ENCODE data around the gene LRRC8D. TPM values are rescaled to one million over a fixed set of nuclear protein-coding genes. Genes with fewer than 3 reads are reported as not detected.
A peak's percentile ranks its signal among the peaks of the same experiment; 100 is the strongest.
"Not testable (repeated sequence)": the region's sequence is repeated elsewhere in the genome, so short reads cannot be mapped to it uniquely, and the experiment has no call there.

LRRC8D gene
- 34.4 and 39.4 TPM in 2 replicates for total RNA-seq (2022)
- Bru-seq, nascent RNA = percentile 87 among the genes with signal in this experiment
- percentile 98 among the genes with signal in this experiment for BruChase-seq, experiment 1, labeled RNA remaining after a 2-hour chase
- percentile 96 among the genes with signal in this experiment for BruChase-seq, experiment 2, labeled RNA remaining after a 6-hour chase
- long read RNA-seq, transcript LRRC8D-201 (3 exons, 3,950 nt) = major isoform, 13 of 32 reads
- long read RNA-seq, partial matches to known transcripts = 7 of 32 reads
- long read RNA-seq, other reads (novel, unspliced or antisense) = 6 of 32 reads

DNA sequence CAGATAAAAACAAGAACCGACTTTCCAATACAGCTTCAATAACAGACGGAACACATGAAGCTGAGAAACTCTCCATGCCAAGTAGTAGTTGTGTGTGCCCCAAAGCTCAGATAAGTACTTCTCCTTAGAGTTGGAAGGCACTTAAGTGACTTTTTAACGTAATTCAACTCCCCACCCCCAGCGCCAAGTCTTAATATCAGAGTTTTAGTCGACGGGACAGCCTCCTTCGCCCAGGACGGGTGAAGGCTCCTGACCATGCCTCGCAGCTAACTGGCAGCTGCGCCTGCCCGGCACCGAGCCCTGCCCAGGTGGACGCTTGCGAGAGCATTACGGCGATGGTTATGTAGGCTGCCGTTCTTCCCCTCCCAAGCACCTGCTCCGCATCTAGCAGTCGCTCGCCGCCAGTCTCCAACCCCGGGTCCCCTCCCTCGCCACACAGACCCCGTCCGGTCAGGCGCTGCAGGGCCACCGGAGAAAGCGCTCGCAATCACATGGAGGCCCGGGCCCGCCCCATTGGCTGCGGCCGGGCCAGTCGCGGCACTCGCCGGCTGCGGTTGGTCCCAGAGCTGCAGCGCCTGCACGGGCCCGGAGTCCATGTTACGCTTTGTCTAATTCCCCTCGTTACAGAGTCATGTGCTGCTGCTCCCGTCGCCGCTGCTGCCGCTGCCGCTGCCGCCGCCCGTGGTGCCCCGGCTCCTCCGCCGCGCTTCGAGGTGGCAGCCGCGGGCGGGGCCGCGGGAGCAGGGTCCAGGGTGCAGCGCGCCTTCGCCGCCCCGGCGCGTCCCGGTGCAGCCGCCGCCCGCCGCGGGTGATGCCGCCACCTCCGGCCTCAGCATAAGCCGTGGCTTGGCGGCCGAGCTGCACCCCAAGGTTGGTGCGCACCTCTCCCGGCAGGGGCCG is at the start of gene LRRC8D:
LRRC8D (plus strand) TSS at position 611 of the 900 bp plus-strand sequence. CDS start 112,037 bp downstream, outside the sequence.
- Mint-ChIP-seq H3K27ac (ENCODE audit: unreplicated experiment) (peak within 1 kb of the TSS; percentile 90), H3K27me3 (ENCODE audit: insufficient read depth, unreplicated experiment) (no peaks in the 10 kb centered on the region), H3K36me3 (ENCODE audit: insufficient read depth, unreplicated experiment) (no peaks in the 10 kb centered on the region), H3K4me1 (ENCODE audit: low read depth, unreplicated experiment) (peaks cover 22% of the 10 kb centered on the region), H3K4me3 (ENCODE audit: unreplicated experiment) (peak within 1 kb of the TSS; percentile 92), H3K9me3 (ENCODE audit: unreplicated experiment) (no peaks in the 10 kb centered on the region)
- peak; percentile 83 to 87 for DNase-seq
- intact Hi-C loops (cut with micrococcal nuclease; ENCODE audit: unreplicated experiment) = loop anchor here (1.0 kb wide), 2 partner anchors 12 to 167 kb away; no protein-coding TSS in a partner anchor
- no peaks in the 10 kb centered on the region for H3K27me3 ChIP-seq (replicated peaks; ENCODE audit: control insufficient read depth, insufficient read depth, low read length)
- POLR2A ChIA-PET = interaction anchor here (0.5 to 2.4 kb wide), 3 partner anchors 12 to 121 kb away, joined by 3 to 20 read pairs (median 3); no protein-coding TSS in a partner anchor
- TF ChIP-seq, protein P1, sequence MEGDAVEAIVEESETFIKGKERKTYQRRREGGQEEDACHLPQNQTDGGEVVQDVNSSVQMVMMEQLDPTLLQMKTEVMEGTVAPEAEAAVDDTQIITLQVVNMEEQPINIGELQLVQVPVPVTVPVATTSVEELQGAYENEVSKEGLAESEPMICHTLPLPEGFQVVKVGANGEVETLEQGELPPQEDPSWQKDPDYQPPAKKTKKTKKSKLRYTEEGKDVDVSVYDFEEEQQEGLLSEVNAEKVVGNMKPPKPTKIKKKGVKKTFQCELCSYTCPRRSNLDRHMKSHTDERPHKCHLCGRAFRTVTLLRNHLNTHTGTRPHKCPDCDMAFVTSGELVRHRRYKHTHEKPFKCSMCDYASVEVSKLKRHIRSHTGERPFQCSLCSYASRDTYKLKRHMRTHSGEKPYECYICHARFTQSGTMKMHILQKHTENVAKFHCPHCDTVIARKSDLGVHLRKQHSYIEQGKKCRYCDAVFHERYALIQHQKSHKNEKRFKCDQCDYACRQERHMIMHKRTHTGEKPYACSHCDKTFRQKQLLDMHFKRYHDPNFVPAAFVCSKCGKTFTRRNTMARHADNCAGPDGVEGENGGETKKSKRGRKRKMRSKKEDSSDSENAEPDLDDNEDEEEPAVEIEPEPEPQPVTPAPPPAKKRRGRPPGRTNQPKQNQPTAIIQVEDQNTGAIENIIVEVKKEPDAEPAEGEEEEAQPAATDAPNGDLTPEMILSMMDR (IDR thresholded peaks at IDR 0.05; ENCODE audit: insufficient read depth in 1 of 2, low read depth in 1 of 2, low read length in 1 of 2, severe bottlenecking in 1 of 2, unreplicated experiment in 1 of 2) = no peak
- H3K9me3 ChIP-seq = no peaks in the 10 kb centered on the region
- H3K4me3 ChIP-seq (ENCODE audit: low read depth, low read length) = peak within 1 kb of the TSS; percentile 82
- H3K36me3 ChIP-seq (ENCODE audit: control insufficient read depth, insufficient read depth, low read length) = no peaks in the 10 kb centered on the region
- CTCF ChIA-PET = interaction anchor here (1.7 kb wide), 1 partner anchor 12 kb away, joined by 7 read pairs; no protein-coding TSS in a partner anchor
- H3K4me1 ChIP-seq = peaks cover 14% of the 10 kb centered on the region
- TSS peak; percentile 72 for BruUV-seq (replicated peaks)

- Histone ChIP-seq H3K27me3 (replicated peaks; ENCODE audit: control insufficient read depth, insufficient read depth, low read length) (no peaks in the 10 kb centered on the region), H3K4me3 (ENCODE audit: low read depth, low read length) (no peak overlapping the region), H3K9me3 (no peaks in the 10 kb centered on the region), H3K36me3 (ENCODE audit: control insufficient read depth, insufficient read depth, low read length) (no peaks in the 10 kb centered on the region), H3K4me1 (no peaks in the 10 kb centered on the region)
- no peak overlapping the region for H3K27ac Mint-ChIP-seq (ENCODE audit: unreplicated experiment)
- BruUV-seq (replicated peaks) = no TSS peak
- no peak overlapping the region for H3K4me3 Mint-ChIP-seq (ENCODE audit: unreplicated experiment)
- no peaks in the 10 kb centered on the region for H3K9me3 Mint-ChIP-seq (ENCODE audit: unreplicated experiment)
- no peaks in the 10 kb centered on the region for H3K4me1 Mint-ChIP-seq (ENCODE audit: low read depth, unreplicated experiment)
- CTCF ChIA-PET = interaction anchor here (0.8 kb wide), 1 partner anchor 289 kb away, joined by 3 read pairs; no protein-coding TSS in a partner anchor
- no peaks in the 10 kb centered on the region for H3K36me3 Mint-ChIP-seq (ENCODE audit: insufficient read depth, unreplicated experiment)
- TF ChIP-seq, protein P1 (IDR thresholded peaks at IDR 0.05; ENCODE audit: insufficient read depth in 1 of 2, low read depth in 1 of 2, low read length in 1 of 2, severe bottlenecking in 1 of 2, unreplicated experiment in 1 of 2) = no peak
- no peak for DNase-seq
- POLR2A ChIA-PET = no interaction called here
- intact Hi-C loops (cut with micrococcal nuclease; ENCODE audit: unreplicated experiment) = no loop called here
- no peaks in the 10 kb centered on the region for H3K27me3 Mint-ChIP-seq (ENCODE audit: insufficient read depth, unreplicated experiment)
Measured at GRCh38 chr1:89771991-89772560, 48.8 kb upstream of the LRRC8D start.

DNA sequence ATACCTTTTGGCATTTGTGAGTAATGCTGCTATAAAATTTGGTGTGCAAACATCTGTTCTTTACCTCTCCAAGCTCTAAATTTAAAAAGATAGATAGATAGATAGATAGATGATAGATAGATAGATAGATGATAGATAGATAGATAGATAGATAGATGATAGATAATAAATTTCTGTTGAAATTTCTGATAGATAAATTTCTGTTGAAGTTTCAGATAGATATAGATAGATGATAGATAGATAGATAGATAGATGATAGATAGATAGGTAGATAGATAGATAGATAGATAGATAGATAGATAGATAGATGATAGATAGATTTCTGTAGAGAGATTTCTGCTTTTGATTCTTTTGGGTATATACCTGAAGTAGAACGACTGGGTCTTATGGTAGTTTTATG is 44.7 kb upstream of the LRRC8D start:
- CTCF ChIA-PET; BruUV-seq (replicated peaks): not testable (repeated sequence)

GRCh38 chr1:89777271-89777670 is 43.6 kb upstream of the LRRC8D start:
- H3K27me3 Mint-ChIP-seq (ENCODE audit: insufficient read depth, unreplicated experiment); H3K36me3 Mint-ChIP-seq (ENCODE audit: insufficient read depth, unreplicated experiment); H3K9me3 ChIP-seq; H3K4me1 ChIP-seq; POLR2A ChIA-PET; H3K4me3 ChIP-seq (ENCODE audit: low read depth, low read length); H3K36me3 ChIP-seq (ENCODE audit: control insufficient read depth, insufficient read depth, low read length); DNase-seq; H3K27me3 ChIP-seq (replicated peaks; ENCODE audit: control insufficient read depth, insufficient read depth, low read length); H3K4me3 Mint-ChIP-seq (ENCODE audit: unreplicated experiment); CTCF ChIA-PET; intact Hi-C loops (cut with micrococcal nuclease; ENCODE audit: unreplicated experiment); H3K27ac Mint-ChIP-seq (ENCODE audit: unreplicated experiment); H3K4me1 Mint-ChIP-seq (ENCODE audit: low read depth, unreplicated experiment); BruUV-seq (replicated peaks); H3K9me3 Mint-ChIP-seq (ENCODE audit: unreplicated experiment): not testable (repeated sequence)

More for the DNA sequence above, 44.7 kb upstream of the LRRC8D start:
- H3K36me3 Mint-ChIP-seq (ENCODE audit: insufficient read depth, unreplicated experiment); intact Hi-C loops (cut with micrococcal nuclease; ENCODE audit: unreplicated experiment); POLR2A ChIA-PET; H3K9me3 Mint-ChIP-seq (ENCODE audit: unreplicated experiment); H3K4me3 ChIP-seq (ENCODE audit: low read depth, low read length); H3K4me1 Mint-ChIP-seq (ENCODE audit: low read depth, unreplicated experiment); H3K36me3 ChIP-seq (ENCODE audit: control insufficient read depth, insufficient read depth, low read length); H3K27ac Mint-ChIP-seq (ENCODE audit: unreplicated experiment); H3K27me3 ChIP-seq (replicated peaks; ENCODE audit: control insufficient read depth, insufficient read depth, low read length); H3K4me3 Mint-ChIP-seq (ENCODE audit: unreplicated experiment); H3K27me3 Mint-ChIP-seq (ENCODE audit: insufficient read depth, unreplicated experiment); H3K9me3 ChIP-seq; H3K4me1 ChIP-seq; DNase-seq: not testable (repeated sequence)
